ENCODE data around the gene AKAIN1.
A peak's percentile ranks its signal among the peaks of the same experiment; 100 is the strongest.

AKAIN1 gene

DNA sequence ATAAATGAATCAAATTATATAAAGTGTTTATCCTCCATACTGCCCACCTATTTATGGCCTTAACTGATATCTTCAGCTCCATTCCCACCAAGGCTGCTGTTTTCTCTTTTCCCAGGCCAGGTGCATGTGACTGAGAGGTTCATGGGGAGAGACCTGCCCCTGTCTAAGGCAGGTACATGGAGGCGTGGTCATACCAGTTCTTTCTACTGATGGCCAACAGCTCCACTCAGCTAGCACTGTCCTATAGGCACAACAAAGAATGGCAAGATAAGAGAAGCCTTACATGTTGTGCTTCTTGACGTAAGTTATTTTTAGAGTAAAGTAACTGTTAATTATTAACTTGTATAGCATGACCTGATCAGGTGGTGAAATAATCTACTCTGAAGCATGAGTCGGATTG lies 16.8 kb downstream of the AKAIN1 start:
- no peak overlapping the region for H3K4me3 ChIP-seq (ENCODE audit: low read depth, low read length, poor library complexity, severe bottlenecking)
- H3F3A ChIP-seq (ENCODE audit: insufficient read depth, low read length): no peaks in the 10 kb centered on the region
- H3K27me3 ChIP-seq (ENCODE audit: insufficient read depth, low read length): no peaks in the 10 kb centered on the region
- H4K20me1 ChIP-seq (ENCODE audit: insufficient read depth, low read length): no peaks in the 10 kb centered on the region
- no peak overlapping the region for H3K9ac ChIP-seq (ENCODE audit: low read length)
- no peak for TF ChIP-seq EZH2 (IDR thresholded peaks at IDR 0.05; ENCODE audit: borderline replicate concordance, low read length)
- TF ChIP-seq, protein P1, sequence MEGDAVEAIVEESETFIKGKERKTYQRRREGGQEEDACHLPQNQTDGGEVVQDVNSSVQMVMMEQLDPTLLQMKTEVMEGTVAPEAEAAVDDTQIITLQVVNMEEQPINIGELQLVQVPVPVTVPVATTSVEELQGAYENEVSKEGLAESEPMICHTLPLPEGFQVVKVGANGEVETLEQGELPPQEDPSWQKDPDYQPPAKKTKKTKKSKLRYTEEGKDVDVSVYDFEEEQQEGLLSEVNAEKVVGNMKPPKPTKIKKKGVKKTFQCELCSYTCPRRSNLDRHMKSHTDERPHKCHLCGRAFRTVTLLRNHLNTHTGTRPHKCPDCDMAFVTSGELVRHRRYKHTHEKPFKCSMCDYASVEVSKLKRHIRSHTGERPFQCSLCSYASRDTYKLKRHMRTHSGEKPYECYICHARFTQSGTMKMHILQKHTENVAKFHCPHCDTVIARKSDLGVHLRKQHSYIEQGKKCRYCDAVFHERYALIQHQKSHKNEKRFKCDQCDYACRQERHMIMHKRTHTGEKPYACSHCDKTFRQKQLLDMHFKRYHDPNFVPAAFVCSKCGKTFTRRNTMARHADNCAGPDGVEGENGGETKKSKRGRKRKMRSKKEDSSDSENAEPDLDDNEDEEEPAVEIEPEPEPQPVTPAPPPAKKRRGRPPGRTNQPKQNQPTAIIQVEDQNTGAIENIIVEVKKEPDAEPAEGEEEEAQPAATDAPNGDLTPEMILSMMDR (IDR thresholded peaks at IDR 0.05; ENCODE audit: low read length): no peak
- no peak overlapping the region for H3K4me2 ChIP-seq (ENCODE audit: low read length)
- H3K9me3 ChIP-seq (ENCODE audit: low read length): no peaks in the 10 kb centered on the region
- no peak overlapping the region for H3K27ac ChIP-seq (ENCODE audit: low read depth, low read length, poor library complexity, severe bottlenecking)
- H3K9me2 ChIP-seq (ENCODE audit: low read depth, low read length): no peaks in the 10 kb centered on the region
- H3K79me2 ChIP-seq (ENCODE audit: insufficient read depth, low read length): no peaks in the 10 kb centered on the region
- H3K36me3 ChIP-seq (ENCODE audit: insufficient read depth, low read length): no peaks in the 10 kb centered on the region
- peaks cover 12% of the 10 kb centered on the region for H3K4me1 ChIP-seq (ENCODE audit: insufficient read depth, low read length, severe bottlenecking)
- H2AFZ ChIP-seq (ENCODE audit: low read length): no peak overlapping the region

DNA sequence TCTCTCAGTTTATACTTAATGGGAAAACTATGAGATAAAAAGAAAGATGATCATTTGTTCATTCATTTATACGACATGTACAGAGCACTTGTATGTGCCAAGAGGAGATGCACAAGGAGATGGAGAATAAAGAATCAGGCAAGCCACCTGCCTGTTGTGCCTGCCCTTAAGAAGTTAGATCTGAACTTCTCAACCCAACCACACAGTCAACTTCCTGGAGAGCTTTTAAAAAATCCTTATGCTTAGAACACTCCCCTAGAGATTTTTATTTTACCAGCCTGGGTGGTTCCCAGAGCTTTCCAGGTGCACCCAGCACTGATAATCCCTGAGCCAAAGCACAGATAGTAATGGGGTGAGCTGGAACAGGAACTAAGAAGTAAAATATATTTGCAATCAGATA lies 18.5 kb downstream of the AKAIN1 start:
- H3K9me3 ChIP-seq (ENCODE audit: low read length): no peaks in the 10 kb centered on the region
- no peak overlapping the region for H2AFZ ChIP-seq (ENCODE audit: low read length)
- H4K20me1 ChIP-seq (ENCODE audit: insufficient read depth, low read length): no peaks in the 10 kb centered on the region
- H3K4me2 ChIP-seq (ENCODE audit: low read length): no peak overlapping the region
- H3K4me1 ChIP-seq (ENCODE audit: insufficient read depth, low read length, severe bottlenecking): peaks cover 18% of the 10 kb centered on the region
- no peaks in the 10 kb centered on the region for H3K9me2 ChIP-seq (ENCODE audit: low read depth, low read length)
- no peaks in the 10 kb centered on the region for H3K79me2 ChIP-seq (ENCODE audit: insufficient read depth, low read length)
- no peak overlapping the region for H3K4me3 ChIP-seq (ENCODE audit: low read depth, low read length, poor library complexity, severe bottlenecking)
- H3F3A ChIP-seq (ENCODE audit: insufficient read depth, low read length): no peaks in the 10 kb centered on the region
- TF ChIP-seq, protein P1 (IDR thresholded peaks at IDR 0.05; ENCODE audit: low read length): no peak
- no peak for TF ChIP-seq EZH2 (IDR thresholded peaks at IDR 0.05; ENCODE audit: borderline replicate concordance, low read length)
- no peaks in the 10 kb centered on the region for H3K36me3 ChIP-seq (ENCODE audit: insufficient read depth, low read length)
- no peak overlapping the region for H3K9ac ChIP-seq (ENCODE audit: low read length)
- no peaks in the 10 kb centered on the region for H3K27me3 ChIP-seq (ENCODE audit: insufficient read depth, low read length)
- no peak overlapping the region for H3K27ac ChIP-seq (ENCODE audit: low read depth, low read length, poor library complexity, severe bottlenecking)

DNA sequence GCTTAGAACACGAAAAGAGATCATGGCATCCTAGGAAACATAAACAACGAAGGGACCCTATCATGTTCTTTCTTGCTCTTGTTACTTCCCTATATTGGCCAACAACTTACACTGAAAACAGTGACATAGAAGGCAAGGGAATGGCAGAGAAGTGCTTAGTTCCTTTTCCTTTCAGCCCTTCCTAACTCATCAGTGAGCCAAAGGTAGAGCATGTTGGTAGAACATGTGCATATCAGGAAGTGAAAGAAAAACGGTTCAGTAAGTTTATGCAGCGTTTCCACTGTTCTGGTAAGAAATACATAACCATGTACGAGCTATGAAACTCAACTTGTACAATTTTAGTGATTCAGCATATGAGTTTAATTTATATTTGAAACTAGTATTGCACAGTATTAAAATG lies 21.7 kb downstream of the AKAIN1 start:
- H2AFZ ChIP-seq (ENCODE audit: low read length): peak overlapping the region; percentile 1; the same call in 1 of the 2 replicates
- no peaks in the 10 kb centered on the region for H3K9me3 ChIP-seq (ENCODE audit: low read length)
- H3K4me3 ChIP-seq (ENCODE audit: low read depth, low read length, poor library complexity, severe bottlenecking): no peak overlapping the region
- no peaks in the 10 kb centered on the region for H3K27me3 ChIP-seq (ENCODE audit: insufficient read depth, low read length)
- no peaks in the 10 kb centered on the region for H4K20me1 ChIP-seq (ENCODE audit: insufficient read depth, low read length)
- TF ChIP-seq, protein P1 (IDR thresholded peaks at IDR 0.05; ENCODE audit: low read length): no peak
- TF ChIP-seq EZH2 (IDR thresholded peaks at IDR 0.05; ENCODE audit: borderline replicate concordance, low read length): no peak
- no peaks in the 10 kb centered on the region for H3K9me2 ChIP-seq (ENCODE audit: low read depth, low read length)
- H3K4me2 ChIP-seq (ENCODE audit: low read length): peak overlapping the region; percentile 8; the same call in 1 of the 2 replicates
- H3F3A ChIP-seq (ENCODE audit: insufficient read depth, low read length): no peaks in the 10 kb centered on the region
- H3K27ac ChIP-seq (ENCODE audit: low read depth, low read length, poor library complexity, severe bottlenecking): peak overlapping the region; percentile 68
- no peaks in the 10 kb centered on the region for H3K36me3 ChIP-seq (ENCODE audit: insufficient read depth, low read length)
- peaks cover 14% of the 10 kb centered on the region for H3K4me1 ChIP-seq (ENCODE audit: insufficient read depth, low read length, severe bottlenecking)
- no peaks in the 10 kb centered on the region for H3K79me2 ChIP-seq (ENCODE audit: insufficient read depth, low read length)
- H3K9ac ChIP-seq (ENCODE audit: low read length): no peak overlapping the region
